ENCODE measurements around the gene PTPRN2. TPM values are rescaled to one million over a fixed set of nuclear protein-coding genes. Genes with fewer than 3 reads are reported as not detected.

Gene PTPRN2
- total and polyA plus RNA-seq, 2 of the 8 experiments (the other 6 are each of a cell fraction or from before 2014, with no cell fraction given) = 2.6 to 4.5 TPM

GRCh38 chr7:158275711-158276413, 311.8 kb downstream of the PTPRN2 start:
- Histone ChIP-seq H2BK12ac (ENCODE audit: low read depth, low read length) (no peak overlapping the region), H2BK20ac (ENCODE audit: low read length) (no peak overlapping the region), H3K4me2 (ENCODE audit: insufficient read depth in 1 of 2, low read depth in 2 of 2, low read length in 2 of 2) (no peak overlapping the region), H3K9me3 (ENCODE audit: insufficient read depth in 2 of 2, low read depth in 1 of 2, low read length in 1 of 2) (peaks cover 8 to 69% of the 10 kb centered on the region in 2 experiments; a peak in 3 of 4 replicates), H4K20me1 (replicated peaks in 1 of 2; ENCODE audit: control insufficient read depth in 1 of 2, insufficient read depth in 2 of 2, low read length in 2 of 2) (no peaks in the 10 kb centered on the region), H3K79me1 (ENCODE audit: low read depth, low read length) (no peaks in the 10 kb centered on the region), H3K4me3 (ENCODE audit: extremely low read depth in 1 of 4, insufficient read depth in 2 of 4, low read depth in 3 of 4, low read length in 4 of 4) (no peak overlapping the region), H2AK5ac (ENCODE audit: low read depth, low read length) (no peak overlapping the region), H4K8ac (ENCODE audit: extremely low read depth, insufficient read depth, low read length) (no peak overlapping the region), H3K23ac (ENCODE audit: insufficient read length) (no peak overlapping the region), H4K5ac (ENCODE audit: insufficient read length, low read depth, low read length) (no peak overlapping the region), H3K27me3 (replicated peaks in 1 of 4; ENCODE audit: control insufficient read depth in 3 of 4, extremely low read depth in 1 of 4, insufficient read depth in 3 of 4, low read length in 3 of 4) (no peaks in the 10 kb centered on the region), H3K4me1 (replicated peaks in 1 of 4; ENCODE audit: control insufficient read depth in 3 of 4, insufficient read depth in 4 of 4, low read length in 3 of 4) (peaks cover 0 to 8% (median 0%) of the 10 kb centered on the region in 4 experiments; a peak in 4 of 7 replicates), H3K23me2 (ENCODE audit: low read depth, low read length) (no peaks in the 10 kb centered on the region), H3K79me2 (ENCODE audit: control insufficient read depth in 1 of 2, insufficient read depth in 2 of 2, low read length in 2 of 2) (no peaks in the 10 kb centered on the region), H3K36me3 (ENCODE audit: control insufficient read depth in 2 of 4, insufficient read depth in 4 of 4, low read length in 3 of 4) (no peaks in the 10 kb centered on the region), H3K9ac (replicated peaks in 1 of 4; ENCODE audit: extremely low read depth in 1 of 4, low read depth in 3 of 4, low read length in 3 of 4) (no peak overlapping the region), H2BK15ac (ENCODE audit: low read length) (no peak overlapping the region), H3K56ac (replicated peaks; ENCODE audit: insufficient read length, low read depth, low read length) (no peak overlapping the region), H3K18ac (ENCODE audit: extremely low read depth, low read length) (no peak overlapping the region), H2AFZ (ENCODE audit: low read length) (no peak overlapping the region), H3K27ac (ENCODE audit: low read depth, low read length) (no peak overlapping the region), H4K91ac (replicated peaks; ENCODE audit: insufficient read length, low read length) (peak overlapping the region; percentile 13), H3K4ac (replicated peaks; ENCODE audit: insufficient read length, low read depth, low read length) (no peak overlapping the region), H2BK5ac (ENCODE audit: low read depth, low read length) (no peak overlapping the region), H2BK120ac (replicated peaks; ENCODE audit: low read depth, low read length) (no peak overlapping the region), H3K14ac (ENCODE audit: insufficient read length) (no peak overlapping the region)
- POLR2A ChIA-PET (ENCODE audit: partially characterized antibody) = interaction anchor here (0.6 kb wide), 1 partner anchor 348 kb away, joined by 3 read pairs; no protein-coding TSS in a partner anchor
- CTCF ChIA-PET (ENCODE audit: partially characterized antibody) = interaction anchor here (1.0 kb wide), 1 partner anchor 76 kb away, joined by 4 read pairs; no protein-coding TSS in a partner anchor
- FAIRE-seq = no peak
- WGBS, 2 experiments (ENCODE audit: extremely low coverage in 1 of 2, insufficient coverage in 1 of 2, insufficient read length in 1 of 2, insufficient replicate concordance in 2 of 2, low coverage in 1 of 2, low lambda C conversion rate in 2 of 2, missing lambda C conversion rate in 1 of 2) = 91% methylated on average over 11 of the region's 22 CpGs; no CpG with 5 or more reads in 1 of the 2 experiments
- DNase-seq (ENCODE audit: low read depth in 1 of 2, low spot score in 2 of 2) = no peak
- TF ChIP-seq, protein P1, sequence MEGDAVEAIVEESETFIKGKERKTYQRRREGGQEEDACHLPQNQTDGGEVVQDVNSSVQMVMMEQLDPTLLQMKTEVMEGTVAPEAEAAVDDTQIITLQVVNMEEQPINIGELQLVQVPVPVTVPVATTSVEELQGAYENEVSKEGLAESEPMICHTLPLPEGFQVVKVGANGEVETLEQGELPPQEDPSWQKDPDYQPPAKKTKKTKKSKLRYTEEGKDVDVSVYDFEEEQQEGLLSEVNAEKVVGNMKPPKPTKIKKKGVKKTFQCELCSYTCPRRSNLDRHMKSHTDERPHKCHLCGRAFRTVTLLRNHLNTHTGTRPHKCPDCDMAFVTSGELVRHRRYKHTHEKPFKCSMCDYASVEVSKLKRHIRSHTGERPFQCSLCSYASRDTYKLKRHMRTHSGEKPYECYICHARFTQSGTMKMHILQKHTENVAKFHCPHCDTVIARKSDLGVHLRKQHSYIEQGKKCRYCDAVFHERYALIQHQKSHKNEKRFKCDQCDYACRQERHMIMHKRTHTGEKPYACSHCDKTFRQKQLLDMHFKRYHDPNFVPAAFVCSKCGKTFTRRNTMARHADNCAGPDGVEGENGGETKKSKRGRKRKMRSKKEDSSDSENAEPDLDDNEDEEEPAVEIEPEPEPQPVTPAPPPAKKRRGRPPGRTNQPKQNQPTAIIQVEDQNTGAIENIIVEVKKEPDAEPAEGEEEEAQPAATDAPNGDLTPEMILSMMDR (IDR thresholded peaks at IDR 0.05; ENCODE audit: control extremely low read depth in 1 of 3, insufficient read depth in 1 of 3, low read depth in 1 of 3, low read length in 3 of 3) = no peak
- TF ChIP-seq KDM5A (IDR thresholded peaks at IDR 0.05; ENCODE audit: low read length) (no peak), POU5F1 (IDR thresholded peaks at IDR 0.05; ENCODE audit: low read depth, low read length) (no peak), TCF12 (IDR thresholded peaks at IDR 0.05; ENCODE audit: low read depth, low read length) (no peak), BRCA1 (IDR thresholded peaks at IDR 0.05; ENCODE audit: low read depth, low read length) (no peak), MAFK (IDR thresholded peaks at IDR 0.05; ENCODE audit: low read depth, low read length) (no peak), KDM1A (IDR thresholded peaks at IDR 0.05; ENCODE audit: borderline replicate concordance, low read length) (no peak), SRF (IDR thresholded peaks at IDR 0.05; ENCODE audit: low read depth, low read length) (no peak), HDAC6 (IDR thresholded peaks at IDR 0.05; ENCODE audit: low read depth, low read length) (no peak), EGR1 (IDR thresholded peaks at IDR 0.05; ENCODE audit: borderline replicate concordance, low read depth, low read length) (no peak), SUZ12 (IDR thresholded peaks at IDR 0.05; ENCODE audit: low read length) (no peak)

All from H1 (cell line).